GM23338 (cell line): Measurements from ENCODE around the gene STRIP1.

Experiments
- ETS1 ChIP-seq: IDR thresholded peaks from 2 replicates; pipeline ENCODE4 v1.6.1; 2016; ENCODE audit warnings: antibody characterized with exemption
- EZH2 ChIP-seq: fragments of 200-600 bp; sonication (generic); IDR thresholded peaks from one replicate; pipeline ENCODE4 v1.8.0; 2017; ENCODE audit warnings: antibody characterized with exemption, mild to moderate bottlenecking, low read depth; ENCODE audit not compliant: unreplicated experiment
- EZH2phosphoT487 ChIP-seq: fragments of 200-600 bp; sonication (generic); IDR thresholded peaks from one replicate; pipeline ENCODE4 v1.8.1; 2018; ENCODE audit warnings: antibody characterized with exemption; ENCODE audit not compliant: unreplicated experiment
- JUNB ChIP-seq: IDR thresholded peaks from one replicate; pipeline ENCODE4 v1.6.1; 2016; ENCODE audit warnings: antibody characterized with exemption; ENCODE audit not compliant: unreplicated experiment
- POLR2AphosphoS5 ChIP-seq: IDR thresholded peaks from 2 replicates; pipeline ENCODE4 v1.6.1; 2016; ENCODE audit warnings: antibody characterized with exemption, low read depth
- STAT1 ChIP-seq: IDR thresholded peaks from one replicate; pipeline ENCODE4 v1.6.1; 2016; ENCODE audit warnings: antibody characterized with exemption; ENCODE audit not compliant: unreplicated experiment
- TF ChIP-seq, protein P1 (sequence below), 2 experiments: fragments of 200-600 bp in 1 of 2; sonication (generic) in 1 of 2; conservative IDR thresholded peaks; 2 replicates each; pipeline versions ENCODE4 v1.5.1 to v1.6.1; 2016 to 2017; ENCODE audit warnings: antibody characterized with exemption in 2 of 2, low read depth in 2 of 2, mild to moderate bottlenecking in 2 of 2, moderate library complexity in 1 of 2

GRCh38 chr1:110067893-110068645 is 33.6 kb downstream of the STRIP1 start:
- peak; percentile 75 for TF ChIP-seq EZH2
- TF ChIP-seq EZH2phosphoT487, result peak; percentile 72
- TF ChIP-seq, protein P1, sequence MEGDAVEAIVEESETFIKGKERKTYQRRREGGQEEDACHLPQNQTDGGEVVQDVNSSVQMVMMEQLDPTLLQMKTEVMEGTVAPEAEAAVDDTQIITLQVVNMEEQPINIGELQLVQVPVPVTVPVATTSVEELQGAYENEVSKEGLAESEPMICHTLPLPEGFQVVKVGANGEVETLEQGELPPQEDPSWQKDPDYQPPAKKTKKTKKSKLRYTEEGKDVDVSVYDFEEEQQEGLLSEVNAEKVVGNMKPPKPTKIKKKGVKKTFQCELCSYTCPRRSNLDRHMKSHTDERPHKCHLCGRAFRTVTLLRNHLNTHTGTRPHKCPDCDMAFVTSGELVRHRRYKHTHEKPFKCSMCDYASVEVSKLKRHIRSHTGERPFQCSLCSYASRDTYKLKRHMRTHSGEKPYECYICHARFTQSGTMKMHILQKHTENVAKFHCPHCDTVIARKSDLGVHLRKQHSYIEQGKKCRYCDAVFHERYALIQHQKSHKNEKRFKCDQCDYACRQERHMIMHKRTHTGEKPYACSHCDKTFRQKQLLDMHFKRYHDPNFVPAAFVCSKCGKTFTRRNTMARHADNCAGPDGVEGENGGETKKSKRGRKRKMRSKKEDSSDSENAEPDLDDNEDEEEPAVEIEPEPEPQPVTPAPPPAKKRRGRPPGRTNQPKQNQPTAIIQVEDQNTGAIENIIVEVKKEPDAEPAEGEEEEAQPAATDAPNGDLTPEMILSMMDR (conservative IDR thresholded peaks at IDR 0.05; ENCODE audit: low read depth in 2 of 2), result no peak
- TF ChIP-seq POLR2AphosphoS5, result no peak
- TF ChIP-seq STAT1, result no peak
- no peak for TF ChIP-seq ETS1
- TF ChIP-seq JUNB, result no peak
